DND-41 (cell line): ENCODE measurements around the gene MPV17.

Experiments
- CTCF ChIP-seq: IDR thresholded peaks from 2 replicates; pipeline ENCODE4 v1.5.1; 2012; ENCODE audit warnings: borderline replicate concordance, low read length, moderate library complexity, mild to moderate bottlenecking; ENCODE audit not compliant: poor library complexity, severe bottlenecking; ENCODE audit errors: extremely low read depth
- EZH2 ChIP-seq: IDR thresholded peaks from 3 replicates; pipeline ENCODE4 v1.6.1; 2012; ENCODE audit warnings: borderline replicate concordance, low read depth, mild to moderate bottlenecking, moderate library complexity, low read length, inconsistent platforms; ENCODE audit not compliant: severe bottlenecking

GRCh38 chr2:27370816-27371620 lies 48.1 kb upstream of the MPV17 start:
- no peak for TF ChIP-seq CTCF
- TF ChIP-seq EZH2 = no peak
